Glomerular visceral epithelial cell (primary cell): ENCODE data around the gene RASL10A.

ENCODE experiments used
- DNase-seq: peaks from one replicate; pipeline ENCODE4 v3.0.0-alpha.2; 2016; ENCODE audit errors: extremely low spot score

RASL10A gene

GRCh38 chr22:29339381-29340235 is 24.1 kb upstream of the RASL10A start:
- DNase-seq, result no peak

- no peak for DNase-seq
These were observed 22.9 kb upstream of the RASL10A start for GRCh38 chr22:29338398-29338797.

GRCh38 chr22:29337631-29338284 is 22.3 kb upstream of the RASL10A start:
- no peak for DNase-seq

- DNase-seq, result no peak
These were observed 21.4 kb upstream of the RASL10A start for GRCh38 chr22:29336751-29337490.

GRCh38 chr22:29335656-29336055 is 20.2 kb upstream of the RASL10A start:
- no peak for DNase-seq

- no peak for DNase-seq
These were observed 19.3 kb upstream of the RASL10A start for GRCh38 chr22:29334696-29335344.

GRCh38 chr22:29334148-29334547 is 18.7 kb upstream of the RASL10A start:
- DNase-seq, result no peak

- no peak for DNase-seq
These were observed 17.5 kb upstream of the RASL10A start for GRCh38 chr22:29332886-29333496.

GRCh38 chr22:29331658-29332300 is 16.3 kb upstream of the RASL10A start:
- no peak for DNase-seq

GRCh38 chr22:29331213-29331612 is 15.7 kb upstream of the RASL10A start:
- peak; percentile 20 for DNase-seq

- no peak for DNase-seq
These were observed 15.3 kb upstream of the RASL10A start for GRCh38 chr22:29330753-29331152.

- DNase-seq, result no peak
These were observed 14.8 kb upstream of the RASL10A start for GRCh38 chr22:29330291-29330690.

GRCh38 chr22:29329581-29329980 is 14.1 kb upstream of the RASL10A start:
- no peak for DNase-seq

GRCh38 chr22:29328566-29329500 is 13.3 kb upstream of the RASL10A start:
- no peak for DNase-seq

GRCh38 chr22:29328055-29328454 is 12.6 kb upstream of the RASL10A start:
- no peak for DNase-seq

GRCh38 chr22:29327089-29327764 is 11.7 kb upstream of the RASL10A start:
- no peak for DNase-seq

- no peak for DNase-seq
These were observed 11.0 kb upstream of the RASL10A start for GRCh38 chr22:29326481-29326880.

GRCh38 chr22:29325785-29326315 is 10.4 kb upstream of the RASL10A start:
- DNase-seq, result no peak

- no peak for DNase-seq
These were observed 9.9 kb upstream of the RASL10A start for GRCh38 chr22:29325356-29325755.
